DMS153 (cell line): ENCODE data around the gene RGP1.

Source experiments
- DNase-seq: peaks from one replicate; lab custom pipeline; 2025; lab: John Stamatoyannopoulos, UW

The RGP1 gene

GRCh38 chr9:35743880-35744518, 5.1 kb upstream of the RGP1 start:
- no peak for DNase-seq

DNA sequence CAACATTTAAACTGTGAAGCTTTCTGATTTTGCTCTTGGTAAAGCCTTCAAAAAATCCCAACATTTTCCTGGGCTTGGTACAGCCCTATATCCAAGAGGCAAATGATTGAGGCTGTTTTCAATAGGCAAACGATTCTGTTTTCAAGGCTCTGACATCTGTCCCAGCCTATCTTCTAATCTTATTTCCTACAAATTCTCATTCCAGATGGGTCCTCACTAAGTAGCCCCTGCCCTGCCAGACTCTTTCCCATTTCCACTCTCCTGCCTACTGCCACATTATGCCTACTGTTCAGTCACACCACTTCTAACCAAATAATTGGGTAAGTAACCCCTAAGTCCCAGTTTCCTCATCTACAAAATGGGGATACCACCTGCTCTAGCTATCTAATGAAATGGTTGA, 3.5 kb upstream of the RGP1 start:
- DNase-seq = no peak

GRCh38 chr9:35746583-35746982, 2.5 kb upstream of the RGP1 start:
- DNase-seq = no peak

DNA sequence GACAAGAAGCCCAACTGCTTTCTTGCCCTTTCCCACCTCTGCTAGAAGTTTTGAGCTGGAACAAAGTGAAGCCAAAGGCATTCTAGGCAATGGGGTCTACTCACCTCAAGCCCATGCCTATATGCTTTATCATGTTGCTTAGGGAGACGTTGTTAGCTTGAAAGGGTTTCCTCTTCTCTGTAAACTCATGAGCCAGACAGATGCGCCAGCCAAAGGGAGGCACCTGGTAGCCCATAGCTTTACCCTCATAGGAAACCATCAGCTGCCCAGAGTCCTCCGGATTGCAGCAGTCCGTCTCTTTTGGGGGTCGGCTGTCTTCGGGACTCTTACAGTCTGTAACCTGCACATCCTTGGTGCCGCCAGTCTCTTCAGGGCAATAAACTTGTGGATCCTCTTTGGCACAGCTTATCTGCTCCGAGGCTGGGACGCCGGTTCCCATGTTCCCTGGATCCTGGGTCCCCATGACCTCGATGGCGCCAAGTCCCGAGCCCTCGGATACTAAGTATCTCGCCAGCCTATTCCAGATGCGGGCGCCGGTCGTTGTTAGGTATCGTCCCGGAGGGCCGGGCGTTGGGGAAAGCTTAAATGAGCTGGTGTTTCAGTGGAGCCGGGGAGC, 737 bp upstream of the RGP1 start:
- no peak for DNase-seq

GRCh38 chr9:35749515-35750255, 598 bp downstream of the RGP1 start:
- no peak for DNase-seq

GRCh38 chr9:35750256-35750531, 1.1 kb downstream of the RGP1 start:
- no peak for DNase-seq

DNA sequence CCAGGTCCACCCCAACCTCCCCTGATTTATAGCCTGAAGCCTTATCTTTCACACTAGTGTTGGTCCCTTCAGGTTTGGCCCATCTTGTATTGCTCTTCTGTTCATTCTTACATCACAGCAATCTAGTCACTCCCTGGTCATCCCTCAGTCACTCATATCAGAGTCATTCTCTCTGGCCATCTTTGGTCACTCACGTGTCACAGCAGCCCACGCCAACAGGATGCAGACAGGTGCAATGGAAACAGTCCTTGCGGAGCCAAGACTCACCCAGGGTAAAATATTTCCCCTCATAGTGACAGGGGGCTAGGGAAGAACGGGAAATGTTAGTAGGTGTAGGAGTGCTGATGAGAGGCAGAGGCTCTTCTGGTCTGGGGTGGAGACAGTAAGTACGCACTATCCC, 4.4 kb downstream of the RGP1 start:
- DNase-seq = no peak

DNA sequence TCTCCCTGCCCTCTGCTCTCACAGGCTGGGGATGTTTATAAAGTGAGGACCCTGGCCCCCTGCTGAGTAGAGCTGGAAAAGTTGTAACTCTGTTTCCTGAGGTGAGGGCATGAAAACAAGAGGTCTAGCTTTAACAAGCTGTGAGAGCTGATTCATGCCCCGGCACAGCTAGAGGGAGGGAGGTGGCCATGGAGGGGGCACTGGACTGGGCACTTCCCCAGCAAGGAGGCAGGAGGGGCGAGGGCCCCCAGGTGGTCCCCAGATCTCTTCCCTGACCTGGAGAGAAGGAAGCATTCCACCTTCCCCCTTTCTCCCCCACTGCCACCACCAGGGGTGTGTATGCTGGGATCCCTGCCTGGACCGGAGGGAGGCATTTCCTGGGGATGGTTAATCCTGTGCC, 5.2 kb downstream of the RGP1 start, which contains the start of gene MSMP:
TSS of gene MSMP (minus strand) at position 13 of the 400 bp plus-strand sequence. CDS start 147 bp downstream, outside the sequence.
- DNase-seq = no peak

DNA sequence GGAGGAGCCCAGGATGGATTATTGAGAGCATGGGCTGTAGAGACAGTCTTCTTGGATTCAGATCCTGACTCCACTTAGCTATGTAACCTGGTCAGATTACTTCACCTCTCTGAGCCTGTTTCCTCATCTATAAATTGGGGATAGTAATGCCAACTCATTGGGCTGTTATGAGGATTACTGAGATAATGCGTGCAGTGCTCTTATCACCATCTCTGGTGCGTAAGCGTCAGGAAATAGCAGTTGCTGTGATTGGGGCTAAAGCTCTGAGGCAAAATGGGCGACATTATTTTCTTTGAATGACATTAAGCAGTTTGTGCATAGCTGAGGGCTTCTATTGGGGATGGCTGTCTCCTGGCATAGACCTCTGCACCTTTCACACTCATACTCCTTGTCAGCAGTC, 6.0 kb downstream of the RGP1 start:
- no peak for DNase-seq

DNA sequence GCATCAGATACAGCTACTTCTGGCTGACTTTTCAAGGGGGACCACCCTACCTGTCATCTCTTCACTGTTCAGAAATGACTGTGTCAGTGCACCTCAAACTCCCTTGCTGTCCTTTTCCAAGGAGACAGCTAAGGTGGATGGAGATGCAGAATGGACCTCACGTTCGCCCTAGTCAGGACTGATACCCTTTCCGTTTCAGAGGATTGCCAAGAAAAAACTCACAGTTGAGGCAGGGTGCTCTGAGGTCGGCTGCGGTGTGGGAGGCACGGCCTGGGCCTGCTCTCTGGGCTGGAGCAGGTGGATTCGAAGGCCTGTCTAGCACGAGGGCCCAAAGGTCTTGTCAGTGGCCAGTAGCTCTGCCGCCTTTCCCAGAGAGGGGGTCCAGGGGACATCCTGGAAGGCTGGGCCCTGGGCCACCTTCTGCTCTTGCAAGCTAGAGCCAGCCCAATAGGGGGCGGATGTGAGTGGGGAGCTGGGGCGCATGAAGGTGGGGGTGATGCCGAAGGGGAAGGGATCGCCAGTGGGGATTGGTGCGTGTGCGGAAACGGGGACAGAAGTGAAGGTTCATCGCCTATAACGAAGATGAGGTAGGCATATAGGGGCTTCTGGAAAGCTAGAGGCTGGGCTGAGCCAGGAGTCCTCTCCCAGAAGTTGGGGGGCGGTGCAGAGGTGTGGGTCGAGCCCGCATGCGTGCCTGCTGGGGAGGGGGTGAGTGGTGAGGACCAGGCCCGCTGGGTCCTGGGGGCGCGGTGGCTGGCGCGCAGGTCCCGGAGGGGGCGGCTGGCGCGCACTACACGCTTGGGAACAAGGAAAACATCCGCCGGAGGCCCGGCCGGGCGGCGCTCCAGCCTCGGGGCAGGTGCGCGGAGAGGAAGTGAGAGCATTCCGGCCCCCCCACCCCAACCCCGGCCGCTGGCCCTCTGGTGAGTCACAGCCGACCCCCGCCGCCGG, 7.5 kb downstream of the RGP1 start:
- peak; percentile 60 for DNase-seq

- DNase-seq = peak; percentile 60
Observed at GRCh38 chr9:35757226-35757891, 8.3 kb downstream of the RGP1 start.

DNA sequence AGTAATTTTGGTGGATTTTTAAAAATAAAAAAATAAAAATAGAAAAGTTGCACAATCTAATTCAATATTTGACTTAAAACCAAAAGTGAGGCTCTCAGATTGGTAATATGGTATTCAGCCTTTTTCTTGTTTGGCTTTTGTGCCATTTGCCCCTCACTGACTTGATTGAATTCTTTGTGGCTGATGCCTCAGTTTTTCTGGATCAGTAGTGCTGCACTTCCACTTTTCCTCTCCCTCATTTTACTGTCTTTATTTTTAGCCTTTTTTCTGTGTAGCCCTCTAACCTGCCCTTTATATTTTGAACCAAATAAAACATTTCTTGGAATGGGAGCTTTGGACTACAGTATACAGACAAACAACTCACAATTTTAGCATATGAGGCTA, 8.8 kb downstream of the RGP1 start:
- no peak for DNase-seq

- DNase-seq = no peak
Observed at GRCh38 chr9:35758475-35759050, 9.5 kb downstream of the RGP1 start.

GRCh38 chr9:35759795-35760194, 10.7 kb downstream of the RGP1 start:
- no peak for DNase-seq

DNA sequence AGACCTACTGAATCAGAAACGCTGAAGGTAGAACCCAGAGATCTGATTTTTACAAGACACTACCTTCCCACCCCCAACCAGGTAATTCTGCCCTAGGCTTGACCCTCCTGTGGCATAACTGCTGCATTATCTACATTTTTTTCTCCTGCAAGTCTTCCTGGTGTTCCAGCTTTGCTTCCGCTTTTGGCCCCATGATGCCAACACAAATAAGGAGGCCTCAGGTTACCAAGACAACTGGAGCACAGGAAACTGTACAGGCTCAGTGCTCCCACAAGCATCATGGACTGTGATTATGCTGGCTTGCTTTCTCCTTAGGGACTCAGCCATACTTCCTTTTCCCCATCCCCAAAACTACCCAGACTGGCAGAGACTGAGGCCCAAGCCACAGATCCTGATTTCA, 11.6 kb downstream of the RGP1 start:
- peak; percentile 59 for DNase-seq

- DNase-seq = no peak
Observed at GRCh38 chr9:35763181-35763580, 14.1 kb downstream of the RGP1 start.

DNA sequence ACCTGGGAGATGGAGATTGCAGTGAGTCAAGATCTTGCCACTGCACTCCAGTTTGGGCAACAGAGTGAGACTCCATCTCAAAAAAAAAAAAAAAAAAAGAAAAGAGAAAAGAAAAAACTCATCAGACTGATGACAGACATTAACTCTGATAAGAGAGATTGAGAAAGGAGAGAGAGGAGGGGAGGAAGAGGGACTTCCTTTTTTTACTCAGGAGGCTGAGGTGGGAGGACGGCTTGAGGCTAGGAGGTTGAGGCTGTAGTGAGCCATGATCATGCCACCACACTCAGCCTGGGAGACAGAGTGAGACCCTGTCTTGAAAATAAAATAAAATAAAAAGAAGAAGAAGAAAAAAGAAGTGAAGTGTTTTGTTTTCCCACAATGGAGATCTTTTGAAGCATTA, 14.7 kb downstream of the RGP1 start:
- no peak for DNase-seq

GRCh38 chr9:35766997-35767396, 17.9 kb downstream of the RGP1 start:
- no peak for DNase-seq

DNA sequence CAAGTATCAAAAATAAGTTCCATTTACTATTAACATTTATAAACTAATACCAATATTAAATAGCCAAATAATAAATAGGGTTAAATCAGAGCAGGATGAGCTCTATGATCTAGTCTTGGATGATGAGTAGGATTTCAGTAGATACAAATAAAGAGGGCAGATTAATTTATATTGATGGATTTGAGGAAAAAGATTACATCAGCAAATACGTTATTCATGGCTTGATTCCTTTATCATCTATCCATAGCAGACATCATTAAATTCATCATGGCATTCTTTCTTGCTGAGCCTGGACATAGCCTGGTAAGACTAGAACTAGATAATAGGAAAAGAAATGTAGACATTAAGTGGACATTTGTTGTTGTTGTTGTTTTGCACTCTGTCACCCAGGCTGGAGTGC, 18.4 kb downstream of the RGP1 start:
- no peak for DNase-seq

GRCh38 chr9:35769763-35770162, 20.7 kb downstream of the RGP1 start:
- no peak for DNase-seq

DNA sequence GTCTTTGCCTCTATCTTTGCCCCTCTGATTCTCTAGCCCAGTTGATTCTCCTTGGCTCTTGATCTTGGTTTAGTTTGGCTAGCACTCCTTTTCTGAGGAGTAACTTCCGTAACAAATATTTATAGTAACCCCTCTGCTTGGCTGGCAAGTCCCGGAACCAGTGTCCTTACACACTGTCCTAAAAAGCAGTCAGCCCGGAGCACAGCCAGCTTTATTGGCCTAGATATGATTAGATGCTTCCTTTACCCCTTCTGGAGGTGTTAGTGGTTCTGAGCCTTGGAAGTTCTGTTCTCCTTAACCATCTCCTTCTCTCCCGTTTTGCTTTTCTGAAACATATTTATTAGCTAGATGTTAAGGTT, 22.0 kb downstream of the RGP1 start:
- DNase-seq = no peak

- peak; percentile 73 for DNase-seq
Observed at GRCh38 chr9:35771534-35771933, 22.4 kb downstream of the RGP1 start.
